C4-2B (cell line): ENCODE results near the gene DLG4.

Source experiments
- ZFX ChIP-seq: fragments of 450-650 bp; IDR thresholded peaks from 2 replicates; pipeline ENCODE4 v1.6.1; 2017
- TF ChIP-seq, protein P1 (sequence below): fragments of 450-650 bp; conservative IDR thresholded peaks from 2 replicates; pipeline ENCODE4 v1.5.1; 2017; ENCODE audit warnings: mild to moderate bottlenecking

DNA sequence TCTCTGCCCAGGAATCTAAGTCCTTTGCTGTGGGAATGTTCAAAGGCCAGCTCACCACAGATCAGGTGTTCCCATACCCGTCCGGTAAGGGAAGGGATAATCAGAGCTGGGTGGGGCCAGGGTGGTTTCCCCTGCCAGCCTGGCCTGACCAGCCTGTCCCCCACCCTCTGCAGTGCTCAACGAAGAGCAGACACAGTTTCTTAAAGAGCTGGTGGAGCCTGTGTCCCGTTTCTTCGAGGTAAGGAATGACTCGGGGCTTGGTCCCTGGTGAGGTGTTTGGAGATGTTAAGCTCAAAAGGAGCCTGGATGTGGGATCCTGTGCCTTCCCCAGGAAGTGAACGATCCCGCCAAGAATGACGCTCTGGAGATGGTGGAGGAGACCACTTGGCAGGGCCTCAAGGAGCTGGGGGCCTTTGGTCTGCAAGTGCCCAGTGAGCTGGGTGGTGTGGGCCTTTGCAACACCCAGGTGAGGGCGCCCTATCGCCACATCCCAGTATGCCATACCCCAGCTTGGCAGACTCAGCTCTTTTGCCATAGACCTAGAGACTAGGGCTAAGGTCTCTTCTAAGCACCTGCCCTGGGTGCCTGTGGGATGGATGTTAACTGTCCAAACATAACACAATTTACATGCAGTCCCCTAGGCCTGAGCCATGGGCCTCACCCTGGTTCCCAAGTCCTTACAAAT lies 1.1 kb upstream of the DLG4 start:
- TF ChIP-seq, protein P1, sequence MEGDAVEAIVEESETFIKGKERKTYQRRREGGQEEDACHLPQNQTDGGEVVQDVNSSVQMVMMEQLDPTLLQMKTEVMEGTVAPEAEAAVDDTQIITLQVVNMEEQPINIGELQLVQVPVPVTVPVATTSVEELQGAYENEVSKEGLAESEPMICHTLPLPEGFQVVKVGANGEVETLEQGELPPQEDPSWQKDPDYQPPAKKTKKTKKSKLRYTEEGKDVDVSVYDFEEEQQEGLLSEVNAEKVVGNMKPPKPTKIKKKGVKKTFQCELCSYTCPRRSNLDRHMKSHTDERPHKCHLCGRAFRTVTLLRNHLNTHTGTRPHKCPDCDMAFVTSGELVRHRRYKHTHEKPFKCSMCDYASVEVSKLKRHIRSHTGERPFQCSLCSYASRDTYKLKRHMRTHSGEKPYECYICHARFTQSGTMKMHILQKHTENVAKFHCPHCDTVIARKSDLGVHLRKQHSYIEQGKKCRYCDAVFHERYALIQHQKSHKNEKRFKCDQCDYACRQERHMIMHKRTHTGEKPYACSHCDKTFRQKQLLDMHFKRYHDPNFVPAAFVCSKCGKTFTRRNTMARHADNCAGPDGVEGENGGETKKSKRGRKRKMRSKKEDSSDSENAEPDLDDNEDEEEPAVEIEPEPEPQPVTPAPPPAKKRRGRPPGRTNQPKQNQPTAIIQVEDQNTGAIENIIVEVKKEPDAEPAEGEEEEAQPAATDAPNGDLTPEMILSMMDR, result no peak; the same call in 1 of the 2 replicates
- no peak for TF ChIP-seq ZFX
